NCI-H1417 (cell line): Measurements from ENCODE around the gene RIMBP3B.
"Not testable (repeated sequence)": the region's sequence is repeated elsewhere in the genome, so short reads cannot be mapped to it uniquely, and the experiment has no call there.

ENCODE experiments used
- DNase-seq, 3 experiments: peaks; one replicate each; lab custom pipeline; 2025; lab: John Stamatoyannopoulos, UW

The RIMBP3B gene

GRCh38 chr22:21383701-21384467, at the start of gene RIMBP3B:
Gene RIMBP3B (plus strand): TSS chr22:21383751. CDS start chr22:21383859, 108 bp downstream.
- DNase-seq, result not testable (repeated sequence)

GRCh38 chr22:21357527-21357926, 26.0 kb upstream of the RIMBP3B start:
- DNase-seq, result not testable (repeated sequence)

GRCh38 chr22:21360525-21360924, 23.0 kb upstream of the RIMBP3B start:
- DNase-seq, result not testable (repeated sequence)

GRCh38 chr22:21362473-21362872, 21.1 kb upstream of the RIMBP3B start:
- not testable (repeated sequence) for DNase-seq

GRCh38 chr22:21363061-21363460, 20.5 kb upstream of the RIMBP3B start:
- DNase-seq, result not testable (repeated sequence)

- not testable (repeated sequence) for DNase-seq
These were observed 19.7 kb upstream of the RIMBP3B start for GRCh38 chr22:21363803-21364202.

GRCh38 chr22:21364362-21364761, 19.2 kb upstream of the RIMBP3B start:
- not testable (repeated sequence) for DNase-seq

GRCh38 chr22:21365337-21365736, 18.2 kb upstream of the RIMBP3B start:
- DNase-seq, result not testable (repeated sequence)

- not testable (repeated sequence) for DNase-seq
These were observed 14.8 kb upstream of the RIMBP3B start for GRCh38 chr22:21368603-21369310.

- not testable (repeated sequence) for DNase-seq
These were observed 7.7 kb upstream of the RIMBP3B start for GRCh38 chr22:21375880-21376279.

- DNase-seq, result not testable (repeated sequence)
These were observed 1.2 kb downstream of the RIMBP3B start for GRCh38 chr22:21384468-21385357.

GRCh38 chr22:21389480-21389879, 5.9 kb downstream of the RIMBP3B start:
- not testable (repeated sequence) for DNase-seq

- DNase-seq, result not testable (repeated sequence)
These were observed 6.5 kb downstream of the RIMBP3B start for GRCh38 chr22:21390013-21390412.

GRCh38 chr22:21394613-21395012, 11.1 kb downstream of the RIMBP3B start:
- DNase-seq, result not testable (repeated sequence)

- DNase-seq, result not testable (repeated sequence)
These were observed 17.8 kb downstream of the RIMBP3B start for GRCh38 chr22:21401197-21401969.

GRCh38 chr22:21402763-21403314, 19.3 kb downstream of the RIMBP3B start:
- not testable (repeated sequence) for DNase-seq

GRCh38 chr22:21407139-21407538, 23.6 kb downstream of the RIMBP3B start:
- not testable (repeated sequence) for DNase-seq

- not testable (repeated sequence) for DNase-seq
These were observed 24.2 kb downstream of the RIMBP3B start for GRCh38 chr22:21407792-21408191.

- not testable (repeated sequence) for DNase-seq
These were observed 32.8 kb downstream of the RIMBP3B start for GRCh38 chr22:21416375-21416774.

GRCh38 chr22:21417227-21417746, 33.7 kb downstream of the RIMBP3B start, which contains the start of gene HIC2:
Gene HIC2 (plus strand): TSS chr22:21417371. CDS start chr22:21442832, 25,461 bp downstream.
- DNase-seq, result not testable (repeated sequence)
